Activated naive CD8-positive, alpha-beta T cell treated with anti-CD3 and anti-CD28 coated beads, Interleukin-2, amount 50 U/mL, for 16 hours (primary cell): ENCODE results near the gene HLA-DQB2.
"Not testable (repeated sequence)": the region's sequence is repeated elsewhere in the genome, so short reads cannot be mapped to it uniquely, and the experiment has no call there.

Experiments used
- DNase-seq: peaks from one replicate; pipeline ENCODE4 v3.0.0-alpha.2; 2020; ENCODE audit warnings: low read depth, low spot score

HLA-DQB2 gene

DNA sequence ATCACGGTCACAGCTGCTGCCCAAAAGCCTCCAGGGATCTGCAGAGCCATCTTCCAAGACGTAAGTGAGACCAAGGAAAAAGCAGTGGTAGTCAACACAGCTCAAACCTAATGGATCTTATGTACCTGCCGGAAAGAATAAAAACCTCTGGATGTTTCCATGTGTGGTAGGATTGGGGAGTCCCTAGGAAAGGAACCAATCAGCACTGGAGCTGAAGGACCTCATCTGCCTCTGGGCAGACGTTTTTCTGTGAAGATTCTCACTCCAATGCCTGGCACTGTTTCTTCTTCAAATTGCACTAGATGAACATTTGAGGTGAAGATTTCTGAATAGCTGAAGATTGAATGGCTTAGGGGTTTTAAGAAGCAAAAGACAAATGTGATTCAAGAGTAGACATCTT is at the start of gene HLA-DQB2:
Gene HLA-DQB2, minus strand, starts transcription at position 112 of the 400 bp plus-strand sequence. Its CDS starts 62 bp downstream, at position 50.
- no peak for DNase-seq

DNA sequence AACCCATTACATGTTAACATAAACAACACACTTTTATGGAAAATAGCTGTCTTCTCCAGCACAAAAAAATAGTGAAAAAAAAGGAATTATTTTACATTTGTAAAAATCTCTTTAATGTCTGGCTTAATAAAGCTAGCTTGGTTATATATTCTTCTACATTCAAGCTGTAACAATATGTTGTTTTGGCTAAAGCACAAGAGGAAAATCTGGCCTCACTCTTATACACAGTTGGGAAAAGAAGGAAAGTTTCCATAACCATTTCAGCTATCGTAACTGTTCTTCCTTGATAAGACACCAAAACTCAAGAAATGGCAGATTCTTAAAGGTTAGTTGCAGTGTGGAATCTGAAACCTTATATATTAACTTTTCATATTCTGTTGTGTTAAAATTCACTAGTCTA is 45.8 kb upstream of the HLA-DQB2 start:
- DNase-seq: no peak

DNA sequence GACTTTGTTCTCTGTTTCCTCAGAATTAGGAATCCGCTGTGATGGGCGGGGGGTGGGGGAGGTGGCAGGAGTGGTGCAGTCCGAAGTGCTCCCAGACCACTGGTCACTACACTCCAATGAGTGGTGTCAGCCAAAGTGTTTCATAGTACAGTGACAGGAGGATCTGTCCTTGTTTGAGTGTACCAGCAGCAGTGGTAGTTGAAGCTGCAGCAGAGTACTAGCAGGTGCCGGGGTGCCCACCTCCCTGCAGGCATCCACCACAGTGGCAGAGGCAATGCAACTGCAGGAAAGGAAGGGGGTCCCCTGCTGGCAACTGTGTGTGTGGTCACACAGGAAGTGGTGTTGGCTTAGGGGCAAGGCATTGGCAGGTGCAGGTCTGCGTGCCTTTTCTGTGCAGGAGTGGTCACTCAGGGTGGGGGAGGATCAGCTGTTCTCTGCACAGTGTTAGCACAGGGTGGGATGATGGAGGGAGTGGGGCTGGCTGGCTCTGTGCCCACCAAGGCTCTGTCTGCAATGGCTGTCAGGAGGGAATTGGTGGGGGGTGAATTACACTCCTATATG is 43.8 kb upstream of the HLA-DQB2 start:
- no peak for DNase-seq

- not testable (repeated sequence) for DNase-seq
Measured at GRCh38 chr6:32805404-32805803, 42.1 kb upstream of the HLA-DQB2 start.

DNA sequence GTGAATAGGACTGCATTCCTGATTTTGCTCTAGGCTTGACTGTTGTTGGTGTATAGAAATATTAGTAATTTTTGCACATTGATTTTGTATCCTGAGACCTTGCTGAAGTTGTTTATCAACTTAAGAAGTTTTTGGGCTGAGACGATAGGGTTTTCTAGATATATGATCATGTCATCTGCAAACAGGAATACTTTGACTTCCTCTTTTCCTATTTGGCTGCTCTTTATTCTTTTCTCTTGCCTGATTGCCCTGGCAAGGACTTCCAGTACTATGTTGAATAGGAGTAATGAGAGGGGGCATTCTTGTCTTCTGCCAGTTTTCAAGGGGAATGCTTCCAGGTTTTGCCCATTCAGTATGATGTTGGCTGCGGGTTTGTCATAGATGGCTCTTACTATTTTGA is 40.1 kb upstream of the HLA-DQB2 start:
- DNase-seq: no peak

GRCh38 chr6:32799740-32800139 is 36.4 kb upstream of the HLA-DQB2 start:
- no peak for DNase-seq

- DNase-seq: no peak
Measured at GRCh38 chr6:32799168-32799567, 35.8 kb upstream of the HLA-DQB2 start.

DNA sequence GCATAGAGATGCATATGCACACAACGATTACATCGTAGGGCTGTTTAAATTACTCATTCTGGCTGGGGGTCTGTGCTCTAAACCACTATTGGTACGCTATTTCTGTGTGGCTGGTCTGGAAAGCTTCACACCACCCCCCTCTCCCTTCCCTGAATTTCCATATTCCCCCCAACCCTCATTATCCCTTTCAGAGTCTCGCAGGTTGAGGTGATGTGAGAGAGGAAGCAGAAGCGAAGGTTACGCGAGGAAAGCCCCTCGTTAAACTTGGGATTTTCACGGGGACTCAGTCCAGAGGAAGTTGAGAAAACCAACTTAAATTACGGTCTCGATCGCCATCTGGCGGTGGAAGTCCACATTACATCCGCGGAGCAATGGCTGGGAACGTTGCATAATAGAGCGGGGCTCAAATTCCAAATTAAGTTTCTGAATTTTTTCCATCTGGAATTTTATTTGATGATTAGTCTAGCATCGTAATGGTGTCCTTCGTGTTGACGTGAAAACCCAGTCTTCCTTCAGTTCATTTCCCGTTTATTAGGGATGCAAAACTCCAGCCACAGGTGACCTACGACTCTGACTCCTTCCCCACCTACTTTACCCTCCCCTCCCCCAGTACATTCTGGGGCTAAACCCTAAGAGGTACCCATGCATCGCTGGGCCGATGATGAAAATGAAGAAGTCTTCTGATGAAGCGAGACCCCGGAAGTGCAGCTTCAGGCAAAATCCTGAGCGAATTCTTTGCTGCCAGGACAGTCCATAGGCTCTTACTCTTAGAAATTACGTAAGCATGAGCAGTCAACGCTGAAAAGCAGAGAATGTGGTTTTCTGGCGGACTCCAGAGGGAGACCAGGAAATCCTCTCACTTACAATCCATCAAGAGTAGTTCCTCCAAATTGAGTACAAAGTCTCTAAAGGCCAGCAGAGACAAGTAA is 33.8 kb upstream of the HLA-DQB2 start:
- DNase-seq: peak; percentile 62

DNA sequence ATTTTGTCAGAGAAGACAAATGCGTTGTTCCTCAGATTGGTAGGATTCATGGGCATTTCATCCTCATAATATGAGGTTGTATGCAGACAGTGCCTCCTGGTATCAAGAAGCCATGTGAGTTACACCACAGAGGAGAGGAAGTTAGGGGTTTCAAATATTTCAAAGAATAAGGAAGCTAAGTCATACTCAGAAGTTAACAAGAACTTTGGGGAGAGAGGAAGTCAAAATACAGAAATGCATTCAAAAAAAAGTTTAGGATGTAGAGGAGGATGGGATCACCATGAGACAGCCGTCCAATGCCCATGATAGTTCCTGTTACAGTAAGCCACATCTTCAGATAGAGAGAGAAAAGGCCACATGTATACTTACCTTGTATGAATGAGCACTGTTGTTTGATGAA is 31.2 kb upstream of the HLA-DQB2 start:
- DNase-seq: no peak

GRCh38 chr6:32792901-32793435 is 29.6 kb upstream of the HLA-DQB2 start:
- DNase-seq: no peak

- no peak for DNase-seq
Measured at GRCh38 chr6:32790306-32790705, 27.0 kb upstream of the HLA-DQB2 start.

- DNase-seq: no peak
Measured at GRCh38 chr6:32785781-32786533, 22.6 kb upstream of the HLA-DQB2 start.

DNA sequence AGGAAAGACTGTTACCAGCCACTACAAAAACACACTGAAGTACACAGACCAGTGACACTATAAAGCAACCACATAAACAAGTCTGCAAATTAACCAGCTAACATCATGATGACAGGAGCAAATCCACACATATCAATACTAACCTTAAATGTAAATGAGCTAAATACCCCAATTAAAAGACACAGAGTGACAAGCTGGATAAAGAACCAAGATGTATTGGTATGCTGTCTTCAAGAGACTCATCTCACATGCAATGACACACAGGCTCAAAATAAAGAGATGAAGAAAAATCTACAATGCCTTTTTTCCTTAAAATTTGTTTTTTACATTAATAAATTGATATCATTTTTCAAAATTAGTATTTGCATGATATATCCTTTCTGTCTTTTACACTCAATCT is 19.6 kb upstream of the HLA-DQB2 start:
- DNase-seq: not testable (repeated sequence)

DNA sequence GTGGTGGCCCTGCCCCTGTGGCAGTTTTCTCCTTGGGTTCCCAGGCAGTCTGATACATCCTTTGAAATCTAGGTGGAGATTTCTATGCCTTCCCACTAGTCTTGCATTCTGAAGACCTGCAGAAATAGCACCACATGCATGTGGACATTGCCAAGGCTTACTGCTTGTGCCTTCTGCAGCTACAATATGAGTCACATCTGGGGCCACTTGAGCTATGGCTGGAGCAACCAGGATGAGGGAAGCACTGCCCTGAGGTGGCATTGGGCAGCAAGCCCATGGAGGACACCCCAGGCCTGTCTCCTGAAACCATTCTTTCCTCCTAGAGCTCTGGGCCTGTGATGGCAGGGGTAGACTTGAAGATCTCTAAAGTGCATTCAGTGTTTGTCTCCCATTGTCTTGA is 15.7 kb upstream of the HLA-DQB2 start:
- no peak for DNase-seq

DNA sequence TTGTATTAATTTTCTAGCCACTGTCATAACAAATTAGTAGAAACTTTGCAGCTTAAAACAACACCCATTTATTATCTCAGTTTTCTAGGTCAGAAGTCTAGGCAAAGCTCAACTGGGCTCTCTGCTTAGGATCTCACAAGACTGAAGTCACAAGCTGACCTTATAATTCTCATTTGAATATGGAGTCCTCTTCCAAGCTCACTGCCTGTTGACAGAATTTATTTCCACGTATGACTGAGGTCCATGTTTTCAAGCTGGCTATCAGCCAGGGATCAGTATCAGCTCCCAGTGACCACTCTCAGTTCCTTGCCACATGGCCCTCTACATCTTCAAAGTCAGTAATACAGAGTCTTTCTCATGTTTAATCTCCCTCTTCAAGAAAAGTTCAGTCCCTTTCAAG is 11.7 kb upstream of the HLA-DQB2 start:
- no peak for DNase-seq

DNA sequence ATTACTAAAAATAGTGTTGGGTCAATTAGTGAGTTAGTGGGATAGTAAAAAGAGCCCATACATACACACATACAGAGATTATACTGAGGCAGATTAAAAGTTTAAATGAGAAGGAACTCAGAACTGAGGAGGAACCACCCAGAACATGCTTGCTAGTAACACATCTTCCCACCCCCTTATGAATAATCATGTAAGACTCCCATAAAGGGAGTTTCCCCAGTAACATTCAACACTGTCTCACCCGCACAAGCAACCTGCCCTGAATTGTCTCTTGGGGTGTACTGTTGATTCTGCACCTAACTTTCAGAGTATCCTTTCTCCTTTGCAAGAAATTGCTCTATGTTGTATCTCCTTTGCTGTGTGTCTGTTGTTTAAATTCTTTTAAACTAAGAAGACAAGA is 11.1 kb upstream of the HLA-DQB2 start:
- no peak for DNase-seq

DNA sequence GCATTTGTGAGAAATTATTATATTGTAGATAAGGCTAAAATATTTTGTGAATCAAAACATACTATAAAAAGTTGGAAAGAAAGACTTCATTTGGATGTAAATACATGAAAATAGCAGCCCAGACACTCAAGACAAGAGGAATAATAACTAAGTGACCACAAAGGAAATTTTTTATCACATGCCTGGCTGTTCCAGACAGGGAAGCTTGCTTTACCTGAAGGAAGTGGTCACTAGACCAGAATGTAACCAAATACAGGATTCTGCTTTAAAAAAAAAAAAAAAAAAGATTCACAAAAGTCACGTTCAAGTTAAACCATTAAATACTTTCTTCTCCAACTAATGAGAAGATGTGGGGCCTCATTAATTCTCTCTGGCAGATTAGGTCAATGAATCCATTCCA is 9.3 kb upstream of the HLA-DQB2 start:
- DNase-seq: no peak

DNA sequence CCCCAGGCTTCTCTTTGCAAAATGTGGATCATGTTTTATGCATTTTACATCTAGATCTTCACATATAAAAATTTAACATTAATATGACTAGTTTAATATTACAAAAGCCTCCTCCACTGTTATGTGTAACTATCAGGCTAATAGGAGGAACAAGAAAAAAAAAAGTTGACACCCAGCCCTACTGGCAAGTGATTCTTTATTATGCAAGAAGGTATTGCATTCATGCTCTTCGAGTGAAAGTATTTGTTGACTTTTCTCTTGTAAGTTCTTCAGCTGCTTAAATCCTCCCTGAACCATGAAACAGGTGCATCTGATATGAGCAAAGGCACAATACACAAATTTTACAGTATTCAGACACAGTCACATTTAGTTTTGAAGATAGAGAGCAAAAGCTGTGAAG is 716 bp upstream of the HLA-DQB2 start:
- DNase-seq: no peak

- no peak for DNase-seq
Measured at GRCh38 chr6:32761548-32761947, 1.8 kb downstream of the HLA-DQB2 start.

- DNase-seq: no peak
Measured at GRCh38 chr6:32761072-32761471, 2.3 kb downstream of the HLA-DQB2 start.

DNA sequence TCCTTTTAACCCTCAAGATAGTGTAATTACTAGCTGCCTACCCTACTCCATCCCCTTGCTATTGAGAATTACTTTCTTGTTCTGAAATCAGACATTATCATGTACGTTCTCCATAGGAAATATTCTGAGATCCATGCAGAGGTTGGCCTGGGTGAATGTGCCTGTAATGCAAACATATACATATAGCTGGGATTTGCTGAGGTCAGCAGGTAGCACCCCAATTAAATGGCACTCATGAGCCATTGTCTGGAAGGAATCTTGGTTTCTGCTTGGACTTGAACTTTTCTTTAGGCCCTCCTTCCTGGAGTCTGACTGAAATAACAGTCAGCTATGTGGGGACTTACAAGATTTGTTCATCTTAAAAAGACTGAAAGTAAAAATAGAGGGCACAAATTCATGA is 3.7 kb downstream of the HLA-DQB2 start:
- no peak for DNase-seq

GRCh38 chr6:32752580-32752979 is 10.8 kb downstream of the HLA-DQB2 start:
- DNase-seq: no peak
